Spinal cord (tissue), 10 donors: ENCODE results near the gene RCAN2. TPM values are rescaled to one million over a fixed set of nuclear protein-coding genes. Genes with fewer than 3 reads are reported as not detected.
A peak's percentile ranks its signal among the peaks of the same experiment; 100 is the strongest.
"Not testable (repeated sequence)": the region's sequence is repeated elsewhere in the genome, so short reads cannot be mapped to it uniquely, and the experiment has no call there.

ENCODE experiments used
- DNase-seq, 6 donors: peaks; one replicate each; pipeline versions ENCODE4 v3.0.0 to v3.0.0-alpha.2; 2013 to 2015; ENCODE audit warnings: low spot score in 6 of 6, low read depth in 4 of 6
- H3K27ac ChIP-seq: one replicate; pipeline ENCODE4 v1.5.1; 2013; ENCODE audit warnings: low read depth, low read length, control low read depth
- H3K27me3 ChIP-seq: one replicate; pipeline ENCODE4 v1.6.1; 2013; ENCODE audit warnings: low read length; ENCODE audit not compliant: control insufficient read depth, insufficient read depth
- H3K36me3 ChIP-seq: one replicate; pipeline ENCODE4 v1.6.1; 2013; ENCODE audit warnings: low read length; ENCODE audit not compliant: control insufficient read depth, insufficient read depth
- H3K4me1 ChIP-seq: one replicate; pipeline ENCODE4 v1.6.1; 2013; ENCODE audit warnings: low read length; ENCODE audit not compliant: control insufficient read depth, insufficient read depth
- H3K4me3 ChIP-seq: one replicate; pipeline ENCODE4 v1.5.1; 2013; ENCODE audit warnings: low read depth, low read length, control low read depth
- H3K9me3 ChIP-seq: one replicate; pipeline ENCODE4 v1.6.1; 2013; ENCODE audit warnings: low read length; ENCODE audit not compliant: control insufficient read depth, insufficient read depth
- WGBS: methylation state at CpG from one replicate; pipeline ENCODE4 v1.1.5; 2013; ENCODE audit warnings: missing lambda C conversion rate; ENCODE audit not compliant: insufficient coverage; 5-methylcytosine and 5-hydroxymethylcytosine counted together
- polyA plus RNA-seq, 2 donors: library from polyadenylated mRNA; unstranded; fragments of 120-200 nt; gene quantifications; one replicate each; pipeline ENCODE4 v1.2.1, GENCODE V29; 2013; ENCODE audit not compliant: insufficient read length in 2 of 2
- total RNA-seq, 2 donors: library from RNA; depleted of rRNA in 1 of 2; stranded (reverse); fragments of 120-200 nt in 1 of 2; fragments of >200 nt in 1 of 2; gene quantifications; one replicate each; pipeline versions ENCODE4 v1.2.3 to v1.2.4, GENCODE V29; 2013 to 2014
- donor health status: healthy.

Gene RCAN2
- total and polyA plus RNA-seq, 4 donors: 16.4 to 80.3 (median 60.3) TPM

GRCh38 chr6:46356543-46356942 is 134.7 kb downstream of the RCAN2 start:
- no peaks in the 10 kb centered on the region for H3K27me3 ChIP-seq
- DNase-seq: no peak
- no peak overlapping the region for H3K4me3 ChIP-seq
- 86% methylated on average over 3 of the region's 5 CpGs for WGBS
- no peak overlapping the region for H3K27ac ChIP-seq
- H3K4me1 ChIP-seq: no peaks in the 10 kb centered on the region
- H3K36me3 ChIP-seq: no peaks in the 10 kb centered on the region
- H3K9me3 ChIP-seq: no peaks in the 10 kb centered on the region

GRCh38 chr6:46353528-46353927 is 137.7 kb downstream of the RCAN2 start:
- no peak overlapping the region for H3K27ac ChIP-seq

GRCh38 chr6:46352541-46353268 is 138.5 kb downstream of the RCAN2 start:
- DNase-seq: no peak
- Histone ChIP-seq H3K4me1 (peaks cover 6% of the 10 kb centered on the region), H3K36me3 (no peaks in the 10 kb centered on the region), H3K27ac (no peak overlapping the region), H3K4me3 (no peak overlapping the region), H3K27me3 (no peaks in the 10 kb centered on the region), H3K9me3 (no peaks in the 10 kb centered on the region)
- 94% methylated on average over 2 of the region's 2 CpGs for WGBS

More at GRCh38 chr6:46353528-46353927, 137.7 kb downstream of the RCAN2 start:
- H3K27me3 ChIP-seq: no peaks in the 10 kb centered on the region
- no peak overlapping the region for H3K4me3 ChIP-seq
- peak in 1 of 6 donors; percentile 33 for DNase-seq
- no peaks in the 10 kb centered on the region for H3K9me3 ChIP-seq
- no peaks in the 10 kb centered on the region for H3K36me3 ChIP-seq
- no CpG with 5 or more reads among the region's 3 CpGs for WGBS
- H3K4me1 ChIP-seq: peaks cover 6% of the 10 kb centered on the region

- Histone ChIP-seq H3K4me1 (peaks cover 6% of the 10 kb centered on the region), H3K9me3 (no peaks in the 10 kb centered on the region), H3K36me3 (no peaks in the 10 kb centered on the region), H3K27me3 (no peaks in the 10 kb centered on the region), H3K27ac (no peak overlapping the region), H3K4me3 (no peak overlapping the region)
- no CpG with 5 or more reads among the region's 1 CpG for WGBS
- DNase-seq: no peak
Observed at GRCh38 chr6:46350714-46351113, 140.5 kb downstream of the RCAN2 start.

- H3K4me3 ChIP-seq: no peak overlapping the region
- peaks cover 6% of the 10 kb centered on the region for H3K4me1 ChIP-seq
- H3K27me3 ChIP-seq: no peaks in the 10 kb centered on the region
- H3K27ac ChIP-seq: no peak overlapping the region
- WGBS: no CpG with 5 or more reads among the region's 3 CpGs
- no peaks in the 10 kb centered on the region for H3K9me3 ChIP-seq
- no peak for DNase-seq
- no peaks in the 10 kb centered on the region for H3K36me3 ChIP-seq
Observed at GRCh38 chr6:46347669-46348068, 143.6 kb downstream of the RCAN2 start.

GRCh38 chr6:46340246-46340645 is 151.0 kb downstream of the RCAN2 start:
- Histone ChIP-seq H3K9me3 (no peaks in the 10 kb centered on the region), H3K27me3 (no peaks in the 10 kb centered on the region), H3K4me3 (no peak overlapping the region), H3K27ac (no peak overlapping the region), H3K36me3 (no peaks in the 10 kb centered on the region), H3K4me1 (no peaks in the 10 kb centered on the region)
- no peak for DNase-seq
- WGBS: no CpG with 5 or more reads among the region's 2 CpGs

- Histone ChIP-seq H3K36me3 (no peaks in the 10 kb centered on the region), H3K9me3 (no peaks in the 10 kb centered on the region), H3K27me3 (no peaks in the 10 kb centered on the region), H3K4me1 (no peaks in the 10 kb centered on the region), H3K4me3 (no peak overlapping the region), H3K27ac (no peak overlapping the region)
- no peak for DNase-seq
- 80% methylated on average over 1 of the region's 2 CpGs for WGBS
Observed at GRCh38 chr6:46338131-46338530, 153.1 kb downstream of the RCAN2 start.

- H3K36me3 ChIP-seq: no peaks in the 10 kb centered on the region
- H3K27me3 ChIP-seq: no peaks in the 10 kb centered on the region
- H3K4me1 ChIP-seq: no peaks in the 10 kb centered on the region
- DNase-seq: no peak
- H3K27ac ChIP-seq: no peak overlapping the region
- no peaks in the 10 kb centered on the region for H3K9me3 ChIP-seq
- 100% methylated on average over 3 of the region's 3 CpGs for WGBS
- H3K4me3 ChIP-seq: no peak overlapping the region
Observed at GRCh38 chr6:46334442-46334841, 156.8 kb downstream of the RCAN2 start.

- Histone ChIP-seq H3K36me3 (no peaks in the 10 kb centered on the region), H3K27ac (no peak overlapping the region), H3K27me3 (no peaks in the 10 kb centered on the region), H3K9me3 (no peaks in the 10 kb centered on the region), H3K4me1 (no peaks in the 10 kb centered on the region), H3K4me3 (no peak overlapping the region)
- peak in 2 of 6 donors; percentile 15 to 76 for DNase-seq
- no CpG with 5 or more reads among the region's 1 CpG for WGBS
Observed at GRCh38 chr6:46333481-46333880, 157.8 kb downstream of the RCAN2 start.

GRCh38 chr6:46332448-46332847 is 158.8 kb downstream of the RCAN2 start:
- H3K27me3 ChIP-seq, H3K36me3 ChIP-seq, DNase-seq, H3K27ac ChIP-seq, H3K4me1 ChIP-seq, H3K4me3 ChIP-seq, H3K9me3 ChIP-seq: not testable (repeated sequence)
